GM18526 (cell line): ENCODE measurements around the gene GMPR2.

ENCODE experiments used
- POLR2A ChIP-seq: IDR thresholded peaks from 3 replicates; pipeline ENCODE4 v1.6.1; 2011; ENCODE audit not compliant: insufficient read length; ENCODE audit errors: extremely low read depth

The GMPR2 gene

DNA sequence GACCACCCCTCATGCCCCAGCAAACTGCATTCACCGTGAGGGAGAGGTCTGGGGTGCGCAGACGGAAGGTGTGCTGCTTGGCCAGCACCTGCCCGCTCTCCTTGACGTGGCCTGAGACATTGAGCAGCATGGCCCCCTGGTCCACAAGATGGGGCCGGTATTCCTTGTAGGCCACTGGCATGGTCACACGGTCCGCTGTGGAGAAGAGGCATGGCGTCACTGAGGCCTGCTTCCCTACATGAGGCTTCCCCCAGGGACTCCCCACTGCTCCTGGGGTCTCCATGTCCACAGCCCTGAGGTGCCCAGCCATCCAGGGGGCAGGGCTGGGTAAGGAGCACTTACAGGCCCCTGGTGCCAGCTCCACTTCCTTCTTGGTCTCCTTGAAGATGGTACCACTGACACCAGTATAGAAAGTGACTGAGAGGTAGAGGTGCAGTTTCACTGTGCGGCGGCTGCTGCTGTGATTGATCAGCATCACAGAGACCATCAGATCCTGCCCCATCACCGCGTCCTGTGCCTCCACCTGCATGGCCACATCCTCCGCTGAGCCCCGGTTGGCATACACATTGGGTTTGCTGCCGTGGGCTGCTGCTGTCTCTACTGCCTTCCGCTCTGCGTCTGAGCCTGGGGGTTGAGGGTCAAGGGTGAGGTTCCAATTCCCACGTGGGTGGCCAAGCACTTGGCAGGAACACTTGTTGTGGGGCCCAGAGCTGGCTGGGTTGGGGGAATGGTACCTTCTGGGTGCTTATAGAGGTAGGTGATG is 22.1 kb downstream of the GMPR2 start:
- no peak for TF ChIP-seq POLR2A

DNA sequence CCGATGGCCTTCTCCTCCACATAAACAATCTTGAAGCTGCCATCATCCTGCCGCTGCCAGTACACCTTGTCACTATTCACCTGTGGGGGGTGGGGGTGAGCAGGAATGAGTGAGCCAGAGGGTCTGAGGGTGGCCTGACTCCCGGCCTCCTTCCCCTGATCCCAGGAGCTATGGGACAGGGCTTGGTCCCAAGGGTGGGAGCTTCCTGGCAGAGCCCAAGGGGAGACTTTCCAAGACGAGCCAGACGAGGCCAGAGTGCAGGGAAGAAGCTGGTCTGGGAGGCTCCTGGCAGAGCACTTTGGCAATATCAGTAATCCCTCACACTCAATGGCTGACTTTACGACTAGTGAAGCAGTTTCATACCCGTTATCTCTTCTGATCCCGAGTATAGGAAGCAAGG is 22.7 kb downstream of the GMPR2 start:
- no peak for TF ChIP-seq POLR2A

DNA sequence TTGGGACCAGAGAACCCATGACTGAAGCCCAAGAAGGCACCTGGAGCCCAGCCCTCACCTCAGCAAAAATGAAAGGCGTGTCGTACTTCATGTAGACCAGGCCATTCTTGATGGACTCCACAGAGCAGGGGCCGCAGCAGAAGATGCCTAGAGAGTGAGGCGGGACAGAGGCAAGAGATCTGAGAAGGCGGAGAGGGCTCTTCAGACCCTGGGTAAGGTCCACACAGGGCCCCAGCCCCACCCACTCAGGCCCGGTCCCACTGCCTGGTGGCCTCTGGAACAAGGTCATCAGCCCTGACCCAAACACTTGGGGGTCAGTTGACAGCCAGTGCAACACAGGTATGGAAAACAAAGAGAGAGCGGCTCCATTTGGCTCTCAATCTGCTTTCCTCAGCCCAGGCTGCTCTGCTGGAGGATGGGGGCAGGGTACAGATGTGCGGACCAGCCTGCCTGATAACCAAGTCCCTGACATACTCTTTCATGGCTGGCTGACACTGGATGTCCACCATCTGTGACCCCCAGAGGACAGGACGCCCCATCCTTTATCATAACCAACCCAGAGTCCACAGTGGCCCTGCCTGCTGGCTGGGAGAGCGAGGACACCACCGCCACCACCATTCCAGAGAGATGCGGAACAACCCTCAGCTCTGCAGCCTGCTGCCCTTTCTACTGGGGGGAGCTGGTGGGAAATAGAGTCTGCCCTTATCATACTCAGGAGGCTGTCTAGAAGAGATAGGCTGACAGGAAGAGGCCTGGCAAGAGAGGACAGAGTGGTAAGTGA is 23.4 kb downstream of the GMPR2 start:
- no peak for TF ChIP-seq POLR2A

DNA sequence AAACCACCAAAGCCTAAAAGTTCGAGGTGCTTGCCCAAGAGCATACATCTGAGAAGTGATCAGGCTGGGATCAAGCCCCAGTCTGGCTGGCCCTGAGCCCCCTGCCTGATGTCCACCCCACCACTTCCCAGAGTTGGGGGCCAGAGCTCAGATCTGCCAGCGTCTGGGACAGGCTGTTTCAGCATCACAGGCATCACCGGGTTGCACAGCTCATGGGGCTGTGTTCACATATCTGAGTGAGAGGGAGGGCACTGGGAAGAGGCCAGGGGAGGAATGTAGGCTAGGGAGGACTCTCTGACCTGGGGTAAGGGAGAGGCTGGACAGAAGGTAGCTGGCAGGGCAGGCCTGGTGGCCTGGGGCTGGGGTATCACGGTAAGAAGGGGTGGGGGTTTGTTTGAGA is 24.2 kb downstream of the GMPR2 start:
- TF ChIP-seq POLR2A = no peak

DNA sequence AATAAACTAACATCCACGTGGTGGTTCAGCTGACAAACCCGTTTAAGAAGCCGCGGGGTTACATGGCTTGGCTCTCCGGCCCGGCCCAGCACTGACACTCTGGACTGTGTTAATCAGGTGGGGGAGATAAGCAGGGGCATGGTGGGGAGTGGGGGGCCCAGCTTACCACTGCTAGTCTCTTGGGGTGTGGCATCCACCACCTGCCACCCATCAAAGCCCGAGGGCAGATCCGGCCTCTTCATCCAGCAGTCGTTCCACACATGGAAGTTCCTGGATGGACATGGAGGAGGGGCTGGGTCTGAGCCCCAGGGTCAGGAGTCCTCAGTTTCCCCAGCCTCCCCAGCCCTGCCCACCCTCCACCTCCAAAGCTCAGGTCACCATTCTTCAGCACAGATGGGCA is 25.4 kb downstream of the GMPR2 start:
- no peak for TF ChIP-seq POLR2A

GRCh38 chr14:24258548-24259265 is 26.0 kb downstream of the GMPR2 start:
- TF ChIP-seq POLR2A = no peak

DNA sequence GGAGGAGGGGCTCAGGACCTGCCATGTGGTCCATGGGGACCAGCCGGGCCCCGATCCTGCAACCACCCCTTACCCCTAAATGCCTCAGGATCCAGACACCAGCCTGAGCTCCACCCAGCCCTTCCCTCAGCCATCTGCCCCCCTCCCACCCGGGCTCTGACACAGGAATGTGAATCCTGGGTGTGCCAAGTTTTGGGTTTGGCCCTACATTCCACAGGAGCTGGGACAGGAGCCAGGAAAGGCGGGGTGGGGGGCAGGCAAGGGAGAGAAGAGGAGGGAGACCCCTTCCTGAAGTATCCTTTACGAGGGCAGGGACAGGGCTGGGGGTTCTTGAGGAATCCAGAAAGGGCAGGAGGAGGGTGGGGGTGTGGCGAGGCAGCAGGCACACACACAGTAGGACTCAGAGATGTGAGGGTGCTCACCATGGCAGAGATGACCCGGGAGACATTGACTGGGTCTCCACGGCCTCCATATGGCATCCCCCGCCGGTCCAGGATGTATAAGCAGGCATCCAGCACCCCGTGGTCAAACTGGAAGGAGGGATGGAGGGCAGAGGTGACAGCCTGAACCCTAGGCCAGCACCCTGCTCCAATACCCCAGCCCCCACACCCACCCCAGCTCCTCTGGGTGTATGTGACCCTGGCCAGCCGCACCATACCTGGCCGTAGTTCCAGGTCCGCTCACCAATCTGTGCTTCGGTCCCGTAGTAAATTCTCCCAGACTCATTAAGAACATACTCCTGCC is 26.7 kb downstream of the GMPR2 start:
- TF ChIP-seq POLR2A = no peak

DNA sequence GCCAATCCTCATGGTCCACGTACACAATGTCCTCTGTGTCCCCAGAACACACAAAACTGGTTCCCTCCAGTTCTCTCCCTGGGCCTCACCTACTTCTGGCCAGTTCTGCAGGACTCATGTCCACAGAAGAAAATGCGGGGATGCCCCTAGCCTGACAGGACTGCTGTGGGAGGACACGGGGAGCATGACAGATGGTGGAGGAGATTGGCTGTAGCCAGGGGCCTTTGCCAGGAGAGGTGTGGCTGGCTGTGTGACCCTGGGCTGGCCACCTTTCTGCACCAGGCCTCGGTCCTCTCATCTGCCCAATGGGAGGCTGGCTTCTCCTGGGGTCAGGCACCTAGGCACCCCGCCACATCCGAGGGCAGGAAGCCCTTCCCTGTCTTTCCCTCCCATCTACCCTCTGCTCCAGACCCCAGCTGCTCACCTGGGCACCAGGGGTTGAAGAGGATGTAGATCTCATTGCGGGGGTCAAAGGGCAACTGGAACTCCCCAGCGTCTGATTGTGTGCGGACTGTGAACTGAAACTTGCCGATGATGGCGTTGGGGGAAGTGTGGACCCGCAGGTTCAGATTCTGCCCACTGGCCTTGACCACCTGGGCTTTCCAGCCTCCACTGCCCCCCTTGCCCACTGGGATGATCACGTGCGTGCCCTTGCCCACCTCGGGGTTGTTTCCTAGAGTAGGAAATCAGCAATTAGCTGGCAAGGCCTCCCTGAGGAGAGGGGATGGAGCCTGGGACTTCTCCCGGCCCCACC is 27.5 kb downstream of the GMPR2 start:
- TF ChIP-seq POLR2A = no peak

DNA sequence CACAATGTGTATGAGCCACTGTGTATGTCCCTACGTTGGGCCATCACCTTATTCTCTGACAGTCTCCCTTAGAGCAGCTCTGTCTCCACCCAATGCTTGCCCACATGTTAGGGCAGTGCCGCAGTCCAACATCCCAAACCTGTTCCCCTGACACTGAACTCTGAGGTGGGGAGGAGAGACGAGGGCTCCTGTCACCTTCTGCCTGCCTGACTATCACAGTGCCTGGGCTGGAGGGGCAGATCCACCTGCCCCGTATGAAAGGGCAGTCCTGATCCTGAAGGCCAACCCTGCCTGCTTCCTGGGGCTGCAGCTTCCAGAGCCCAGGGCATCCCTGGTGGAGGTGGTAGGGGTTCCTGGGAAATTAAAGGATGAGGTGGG is 28.0 kb downstream of the GMPR2 start:
- TF ChIP-seq POLR2A = no peak

GRCh38 chr14:24261256-24261968 is 28.7 kb downstream of the GMPR2 start:
- TF ChIP-seq POLR2A = no peak

GRCh38 chr14:24261969-24262327 is 29.2 kb downstream of the GMPR2 start:
- TF ChIP-seq POLR2A = no peak

GRCh38 chr14:24262821-24263733 is 30.3 kb downstream of the GMPR2 start, which contains the start of gene TGM1:
Gene TGM1 (minus strand): TSS chr14:24263177. CDS start chr14:24262352, 825 bp downstream.
- TF ChIP-seq POLR2A = no peak

DNA sequence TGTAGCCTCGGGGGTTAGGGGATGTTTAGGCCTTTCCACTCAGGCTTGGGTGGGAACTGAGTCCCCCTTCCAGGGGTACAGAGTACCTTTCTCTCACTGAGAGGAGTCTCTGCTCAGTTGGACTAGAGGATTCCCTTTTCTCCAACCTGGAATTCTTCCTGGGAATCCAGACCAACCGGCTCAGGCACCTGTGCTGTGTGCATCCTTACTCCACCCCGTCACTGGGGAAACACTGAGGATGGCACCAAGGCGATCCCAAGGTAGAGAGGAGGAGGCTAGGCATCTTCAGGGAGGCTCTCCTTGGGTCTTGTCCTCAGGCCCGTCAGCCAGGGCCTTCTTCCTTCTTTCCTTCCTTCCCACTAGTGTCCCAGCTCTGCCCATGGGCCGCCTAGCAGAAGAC is 31.1 kb downstream of the GMPR2 start:
- no peak for TF ChIP-seq POLR2A
